ENCODE data around the gene PER3. TPM values are rescaled to one million over a fixed set of nuclear protein-coding genes. Genes with fewer than 3 reads are reported as not detected.

PER3 gene
- total RNA-seq, 1 experiment from 2014 or later = 9.0 TPM

DNA sequence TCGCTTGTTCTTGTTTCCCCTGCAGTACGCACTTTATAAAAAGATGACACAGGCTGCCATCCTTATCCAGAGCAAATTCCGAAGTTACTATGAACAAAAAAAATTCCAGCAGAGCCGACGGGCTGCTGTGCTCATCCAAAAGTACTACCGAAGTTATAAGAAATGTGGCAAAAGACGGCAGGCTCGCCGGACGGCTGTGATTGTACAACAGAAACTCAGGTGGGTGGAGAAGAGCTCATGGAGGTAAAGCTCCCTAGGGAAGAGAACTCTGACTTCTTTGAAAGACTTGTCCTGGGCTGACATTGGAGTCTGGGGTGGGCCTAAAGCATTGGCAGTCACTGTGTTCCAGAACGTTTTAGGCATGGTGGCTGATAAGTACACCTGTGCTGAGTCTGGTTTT, 32.9 kb upstream of the PER3 start:
- Histone ChIP-seq H2BK20ac (ENCODE audit: low read depth, low read length, poor library complexity, severe bottlenecking) (no peak overlapping the region), H3K79me2 (ENCODE audit: insufficient read depth, low read length) (no peaks in the 10 kb centered on the region), H3K56ac (ENCODE audit: insufficient read length, low read depth, low read length) (no peak overlapping the region), H3K4me2 (ENCODE audit: insufficient read depth, insufficient read length, low read length) (no peak overlapping the region), H4K5ac (ENCODE audit: insufficient read length, low read depth, low read length) (no peak overlapping the region), H3K79me1 (ENCODE audit: insufficient read depth, low read depth, low read length, poor library complexity, severe bottlenecking) (no peaks in the 10 kb centered on the region), H3T11ph (ENCODE audit: low read length) (no peak overlapping the region), H4K8ac (replicated peaks; ENCODE audit: insufficient read length, low read depth, low read length) (no peak overlapping the region), H2AFZ (ENCODE audit: low read length) (no peak overlapping the region), H2BK15ac (ENCODE audit: low read depth, low read length) (no peak overlapping the region), H3K23ac (ENCODE audit: insufficient read length, low read depth, low read length) (no peak overlapping the region), H3K27ac (ENCODE audit: insufficient read length, low read depth, low read length) (no peak overlapping the region), H2BK12ac (ENCODE audit: insufficient read length, low read depth, low read length) (no peak overlapping the region), H2BK120ac (ENCODE audit: low read depth, low read length, poor library complexity, severe bottlenecking) (no peak overlapping the region), H3K4ac (ENCODE audit: low read depth, low read length) (no peak overlapping the region), H3K23me2 (ENCODE audit: insufficient read length, low read depth, low read length, poor library complexity, severe bottlenecking) (no peaks in the 10 kb centered on the region), H3K9me3 (ENCODE audit: control insufficient read depth, low read depth, low read length) (no peaks in the 10 kb centered on the region), H2AK5ac (ENCODE audit: insufficient read length, low read length) (no peak overlapping the region), H3K18ac (ENCODE audit: insufficient read length, low read depth, low read length) (no peak overlapping the region), H3K14ac (ENCODE audit: insufficient read depth, low read length) (no peak overlapping the region), H3K27me3 (ENCODE audit: insufficient read depth, low read length) (no peaks in the 10 kb centered on the region), H4K20me1 (ENCODE audit: control insufficient read depth, insufficient read depth, insufficient read length) (no peaks in the 10 kb centered on the region), H3K4me1 (ENCODE audit: insufficient read depth, low read length) (peaks cover 5% of the 10 kb centered on the region; the same call in 1 of the 2 replicates), H3K9ac (ENCODE audit: extremely low read depth, insufficient read length, low read length) (no peak overlapping the region), H4K91ac (ENCODE audit: insufficient read length, low read depth, low read length) (no peak overlapping the region), H2BK5ac (ENCODE audit: insufficient read length, low read length) (no peak overlapping the region)
- TF ChIP-seq, protein P1, sequence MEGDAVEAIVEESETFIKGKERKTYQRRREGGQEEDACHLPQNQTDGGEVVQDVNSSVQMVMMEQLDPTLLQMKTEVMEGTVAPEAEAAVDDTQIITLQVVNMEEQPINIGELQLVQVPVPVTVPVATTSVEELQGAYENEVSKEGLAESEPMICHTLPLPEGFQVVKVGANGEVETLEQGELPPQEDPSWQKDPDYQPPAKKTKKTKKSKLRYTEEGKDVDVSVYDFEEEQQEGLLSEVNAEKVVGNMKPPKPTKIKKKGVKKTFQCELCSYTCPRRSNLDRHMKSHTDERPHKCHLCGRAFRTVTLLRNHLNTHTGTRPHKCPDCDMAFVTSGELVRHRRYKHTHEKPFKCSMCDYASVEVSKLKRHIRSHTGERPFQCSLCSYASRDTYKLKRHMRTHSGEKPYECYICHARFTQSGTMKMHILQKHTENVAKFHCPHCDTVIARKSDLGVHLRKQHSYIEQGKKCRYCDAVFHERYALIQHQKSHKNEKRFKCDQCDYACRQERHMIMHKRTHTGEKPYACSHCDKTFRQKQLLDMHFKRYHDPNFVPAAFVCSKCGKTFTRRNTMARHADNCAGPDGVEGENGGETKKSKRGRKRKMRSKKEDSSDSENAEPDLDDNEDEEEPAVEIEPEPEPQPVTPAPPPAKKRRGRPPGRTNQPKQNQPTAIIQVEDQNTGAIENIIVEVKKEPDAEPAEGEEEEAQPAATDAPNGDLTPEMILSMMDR (conservative IDR thresholded peaks at IDR 0.05) = no peak
- H3K4me1 Mint-ChIP-seq = peaks cover 15 to 28% of the 10 kb centered on the region in 2 experiments
- H3K4me3 Mint-ChIP-seq = no peak overlapping the region
- no peak overlapping the region; a peak in 1 of 7 replicates for H3K27ac Mint-ChIP-seq
- no peaks in the 10 kb centered on the region; a peak in 1 of 5 replicates for H3K9me3 Mint-ChIP-seq
- H3K27me3 Mint-ChIP-seq (ENCODE audit: low read depth) = no peaks in the 10 kb centered on the region
- DNase-seq = no peak
- peaks cover 0 to 8% (median 0%) of the 10 kb centered on the region in 3 experiments; a peak in 3 of 7 replicates for H3K36me3 Mint-ChIP-seq (ENCODE audit: insufficient read depth in 1 of 3, low read depth in 3 of 3)
- no CpG with 5 or more reads among the region's 11 CpGs for WGBS (ENCODE audit: extremely low coverage, insufficient read length, low lambda C conversion rate)

Data from H9 (cell line).